ENCODE measurements around the gene MKNK1.
A peak's percentile ranks its signal among the peaks of the same experiment; 100 is the strongest.

Gene MKNK1

DNA sequence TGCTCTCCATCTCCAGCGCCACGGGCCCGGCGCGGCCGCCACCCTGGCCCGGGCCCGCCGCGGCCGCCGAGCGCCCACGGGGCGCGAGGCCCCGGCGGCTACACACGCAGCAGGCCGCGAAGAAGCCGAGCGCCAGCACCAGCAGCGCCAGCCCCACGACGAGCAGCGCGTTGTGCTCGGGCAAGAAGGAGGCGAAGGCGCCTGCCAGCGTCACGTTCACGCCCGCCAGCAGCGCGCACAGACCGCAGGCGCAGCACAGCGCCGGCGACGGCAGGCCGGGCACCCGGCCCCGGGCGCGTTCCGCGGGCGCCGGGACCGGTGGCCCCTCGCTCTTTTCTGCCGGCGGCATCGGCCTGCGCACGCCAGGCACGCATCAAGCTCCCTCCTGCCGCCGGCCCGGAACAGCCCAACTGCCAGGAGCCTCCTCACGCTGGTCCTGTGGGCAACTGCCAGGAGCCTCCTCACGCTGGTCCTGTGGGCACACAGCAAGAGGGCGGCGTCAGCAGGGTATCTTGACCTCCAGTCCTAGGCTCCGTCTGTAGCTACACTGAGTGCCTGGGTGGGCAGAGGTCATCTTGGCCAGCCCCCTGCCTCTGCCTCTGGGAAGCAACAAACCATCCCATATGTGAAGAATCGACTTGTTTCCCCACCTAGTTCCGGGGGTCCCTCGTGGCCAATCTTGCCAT is 70.7 kb downstream of the MKNK1 start:
- no peak overlapping the region for H3K27ac ChIP-seq
- H3K27me3 ChIP-seq = peaks cover 100% of the 10 kb centered on the region
- H3K4me1 ChIP-seq (ENCODE audit: control insufficient read depth in 1 of 2, insufficient read depth in 1 of 2, low read depth in 1 of 2, low read length in 1 of 2) = peaks cover 5 to 8% of the 10 kb centered on the region in 2 experiments
- peak overlapping the region in 1 of 2 experiments; percentile 48 for H3K4me3 ChIP-seq (ENCODE audit: low read depth in 1 of 2, low read length in 1 of 2)
- no peaks in the 10 kb centered on the region for H3K36me3 ChIP-seq
- H3K9me3 ChIP-seq = no peaks in the 10 kb centered on the region
- TF ChIP-seq, protein P1, sequence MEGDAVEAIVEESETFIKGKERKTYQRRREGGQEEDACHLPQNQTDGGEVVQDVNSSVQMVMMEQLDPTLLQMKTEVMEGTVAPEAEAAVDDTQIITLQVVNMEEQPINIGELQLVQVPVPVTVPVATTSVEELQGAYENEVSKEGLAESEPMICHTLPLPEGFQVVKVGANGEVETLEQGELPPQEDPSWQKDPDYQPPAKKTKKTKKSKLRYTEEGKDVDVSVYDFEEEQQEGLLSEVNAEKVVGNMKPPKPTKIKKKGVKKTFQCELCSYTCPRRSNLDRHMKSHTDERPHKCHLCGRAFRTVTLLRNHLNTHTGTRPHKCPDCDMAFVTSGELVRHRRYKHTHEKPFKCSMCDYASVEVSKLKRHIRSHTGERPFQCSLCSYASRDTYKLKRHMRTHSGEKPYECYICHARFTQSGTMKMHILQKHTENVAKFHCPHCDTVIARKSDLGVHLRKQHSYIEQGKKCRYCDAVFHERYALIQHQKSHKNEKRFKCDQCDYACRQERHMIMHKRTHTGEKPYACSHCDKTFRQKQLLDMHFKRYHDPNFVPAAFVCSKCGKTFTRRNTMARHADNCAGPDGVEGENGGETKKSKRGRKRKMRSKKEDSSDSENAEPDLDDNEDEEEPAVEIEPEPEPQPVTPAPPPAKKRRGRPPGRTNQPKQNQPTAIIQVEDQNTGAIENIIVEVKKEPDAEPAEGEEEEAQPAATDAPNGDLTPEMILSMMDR (IDR thresholded peaks at IDR 0.05) = no peak

DNA sequence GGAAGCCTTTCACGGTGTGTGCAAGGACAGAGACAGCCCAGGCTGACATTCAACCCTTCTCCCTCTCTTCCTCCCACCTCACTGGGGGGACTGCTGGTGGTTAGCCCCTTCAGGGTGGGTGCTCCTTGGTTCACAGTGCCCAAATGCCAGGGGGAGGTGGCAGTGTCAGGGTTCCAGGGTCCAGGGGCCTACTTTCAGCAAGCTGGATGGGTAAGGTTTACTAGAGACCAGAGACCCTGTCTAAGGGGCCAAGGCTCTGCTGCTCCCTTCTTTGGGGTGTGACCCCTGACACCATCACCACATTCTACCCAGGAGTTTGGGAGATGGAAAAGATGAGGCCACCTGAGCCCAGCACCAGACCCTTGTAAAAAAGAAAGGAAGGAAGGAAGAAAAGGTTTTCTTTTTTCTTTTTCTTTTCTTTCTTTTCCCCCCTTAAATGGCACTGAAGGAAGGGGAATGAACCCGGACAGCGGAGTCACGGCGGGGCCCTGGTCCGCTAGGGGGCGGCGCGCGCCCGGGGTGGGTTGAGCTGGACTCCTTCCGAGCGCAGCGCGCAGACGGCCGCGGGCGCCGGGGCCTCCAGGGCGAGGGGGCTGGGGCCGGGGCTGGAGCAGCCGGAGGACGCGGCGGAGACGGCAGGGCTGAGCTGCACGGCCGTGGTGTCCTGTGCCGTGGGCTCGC is 71.4 kb downstream of the MKNK1 start:
- TF ChIP-seq, protein P1 (IDR thresholded peaks at IDR 0.05) = peak; percentile 46
- Histone ChIP-seq H3K27me3 (peaks cover 100% of the 10 kb centered on the region), H3K36me3 (no peaks in the 10 kb centered on the region), H3K9me3 (no peaks in the 10 kb centered on the region), H3K4me1 (ENCODE audit: control insufficient read depth in 1 of 2, insufficient read depth in 1 of 2, low read depth in 1 of 2, low read length in 1 of 2) (peaks cover 5 to 8% of the 10 kb centered on the region in 2 experiments), H3K27ac (no peak overlapping the region), H3K4me3 (ENCODE audit: low read depth in 1 of 2, low read length in 1 of 2) (peak overlapping the region in 1 of 2 experiments; percentile 48)

DNA sequence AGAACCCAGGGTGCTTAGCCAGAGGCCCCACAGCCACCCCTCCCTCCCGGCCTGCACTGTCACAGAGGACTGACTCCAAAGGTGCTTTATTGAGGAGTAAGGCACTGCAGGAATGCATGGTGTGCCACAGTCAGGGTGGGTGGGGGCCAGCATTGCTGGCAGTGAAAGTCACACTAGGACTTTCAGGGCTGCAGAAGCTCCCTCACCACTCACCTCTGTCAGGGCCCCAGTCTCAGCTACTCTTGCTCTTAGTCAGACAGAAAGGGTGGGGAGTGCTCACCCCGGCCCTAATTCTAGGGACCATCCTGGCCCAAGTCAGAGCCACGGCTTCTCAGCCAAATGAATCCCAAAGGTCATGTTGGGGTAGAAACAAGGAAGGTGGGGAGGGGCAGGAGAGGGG is 72.0 kb downstream of the MKNK1 start:
- Histone ChIP-seq H3K27me3 (peaks cover 100% of the 10 kb centered on the region), H3K36me3 (no peaks in the 10 kb centered on the region), H3K9me3 (no peaks in the 10 kb centered on the region), H3K4me1 (ENCODE audit: control insufficient read depth in 1 of 2, insufficient read depth in 1 of 2, low read depth in 1 of 2, low read length in 1 of 2) (peaks cover 5 to 8% of the 10 kb centered on the region in 2 experiments), H3K27ac (no peak overlapping the region), H3K4me3 (ENCODE audit: low read depth in 1 of 2, low read length in 1 of 2) (no peak overlapping the region)
- TF ChIP-seq, protein P1 (IDR thresholded peaks at IDR 0.05) = no peak

DNA sequence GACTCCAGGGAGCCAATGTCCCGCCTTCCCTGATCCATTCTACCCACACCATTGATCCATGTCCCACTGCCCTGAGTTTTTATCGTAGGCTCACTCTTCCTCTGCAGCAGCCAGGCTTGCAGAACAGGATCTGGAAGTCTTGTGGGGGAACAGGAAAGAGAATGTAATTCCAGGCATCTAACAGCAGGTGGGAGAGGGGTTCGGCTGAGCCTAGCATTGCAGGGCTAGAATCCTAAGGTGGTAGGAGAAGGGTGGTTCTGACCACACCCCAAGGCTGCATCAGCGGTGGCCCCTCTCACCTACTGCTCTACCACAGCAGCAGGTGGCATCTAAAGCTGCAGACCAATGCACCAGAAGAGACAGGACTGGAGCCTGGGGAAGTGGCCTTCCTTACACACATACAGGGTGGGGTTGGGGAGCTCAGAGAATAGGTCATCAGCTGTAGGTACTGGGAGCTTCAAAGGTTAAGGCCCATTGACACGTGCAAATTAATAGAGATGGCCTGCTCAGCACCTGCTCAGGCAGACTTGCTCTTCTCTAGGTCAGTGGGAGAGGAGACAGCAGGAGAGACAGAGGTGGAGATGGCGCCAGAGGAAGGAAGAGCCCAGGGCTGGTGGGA is 73.2 kb downstream of the MKNK1 start:
- Histone ChIP-seq H3K4me3 (ENCODE audit: low read depth in 1 of 2, low read length in 1 of 2) (no peak overlapping the region), H3K27me3 (peaks cover 100% of the 10 kb centered on the region), H3K4me1 (ENCODE audit: control insufficient read depth in 1 of 2, insufficient read depth in 1 of 2, low read depth in 1 of 2, low read length in 1 of 2) (peaks cover 5 to 8% of the 10 kb centered on the region in 2 experiments), H3K27ac (no peak overlapping the region), H3K36me3 (no peaks in the 10 kb centered on the region), H3K9me3 (no peaks in the 10 kb centered on the region)
- TF ChIP-seq, protein P1 (IDR thresholded peaks at IDR 0.05) = no peak

DNA sequence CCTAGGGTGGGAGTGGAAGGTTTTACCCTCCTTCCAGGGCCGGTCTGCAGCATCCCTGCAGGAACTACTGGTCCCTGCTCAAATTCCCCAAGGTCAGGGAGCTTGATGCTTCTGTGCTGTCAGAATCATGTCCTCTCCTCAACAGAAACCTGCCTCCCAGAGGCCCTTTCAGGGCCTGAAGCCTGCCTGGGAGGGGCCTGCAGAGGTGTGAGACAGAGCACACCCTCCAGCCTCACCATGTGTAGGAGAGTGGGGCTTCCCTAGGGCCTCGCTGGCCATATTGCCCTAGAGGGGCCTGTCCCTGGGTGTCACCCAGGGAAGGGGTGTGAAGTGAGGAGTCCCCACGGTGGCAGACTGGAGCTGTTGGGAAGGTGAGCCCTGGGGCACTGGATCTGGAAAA is 73.8 kb downstream of the MKNK1 start:
- Histone ChIP-seq H3K4me1 (ENCODE audit: control insufficient read depth in 1 of 2, insufficient read depth in 1 of 2, low read depth in 1 of 2, low read length in 1 of 2) (peaks cover 5 to 8% of the 10 kb centered on the region in 2 experiments), H3K36me3 (no peaks in the 10 kb centered on the region), H3K4me3 (ENCODE audit: low read depth in 1 of 2, low read length in 1 of 2) (no peak overlapping the region), H3K9me3 (no peaks in the 10 kb centered on the region), H3K27ac (no peak overlapping the region), H3K27me3 (peaks cover 100% of the 10 kb centered on the region)
- TF ChIP-seq, protein P1 (IDR thresholded peaks at IDR 0.05) = no peak
